Endothelial cell (in vitro differentiated cells): ENCODE data around the gene NDUFS4. TPM values are rescaled to one million over a fixed set of nuclear protein-coding genes. Genes with fewer than 3 reads are reported as not detected.

Source experiments
- DNase-seq: peaks from one replicate; pipeline ENCODE4 v3.0.0; 2021; ENCODE audit warnings: low spot score
- H3K27ac Mint-ChIP-seq: one replicate; pipeline ENCODE4 v1.8.0; 2021; ENCODE audit warnings: mixed read lengths, inconsistent platforms; ENCODE audit not compliant: unreplicated experiment
- H3K27me3 Mint-ChIP-seq: one replicate; pipeline ENCODE4 v1.8.0; 2021; ENCODE audit warnings: mild to moderate bottlenecking, moderate library complexity, mixed read lengths, inconsistent platforms; ENCODE audit not compliant: unreplicated experiment
- H3K36me3 Mint-ChIP-seq: one replicate; pipeline ENCODE4 v1.8.0; 2021; ENCODE audit warnings: mild to moderate bottlenecking, low read depth, mixed read lengths, inconsistent platforms; ENCODE audit not compliant: unreplicated experiment
- H3K4me1 Mint-ChIP-seq: one replicate; pipeline ENCODE4 v1.8.0; 2021; ENCODE audit warnings: mild to moderate bottlenecking, mixed read lengths, inconsistent platforms; ENCODE audit not compliant: unreplicated experiment
- H3K4me3 Mint-ChIP-seq: one replicate; pipeline ENCODE4 v1.8.0; 2021; ENCODE audit warnings: mild to moderate bottlenecking, mixed read lengths, inconsistent platforms; ENCODE audit not compliant: unreplicated experiment
- H3K9me3 Mint-ChIP-seq: one replicate; pipeline ENCODE4 v1.8.0; 2021; ENCODE audit warnings: mixed read lengths, inconsistent platforms; ENCODE audit not compliant: unreplicated experiment
- CTCF ChIP-seq: fragments of 200-600 bp; sonication (generic); IDR thresholded peaks from one replicate; pipeline ENCODE4 v1.5.0; 2021; ENCODE audit warnings: antibody characterized with exemption; ENCODE audit not compliant: unreplicated experiment
- total RNA-seq: library from RNA; stranded (reverse); fragmentation: NEBNext Ultra II Directional; extraction: Animal tissue kit (Norgen Biotek cat#: 25700); gene quantifications from one replicate; pipeline ENCODE4 v1.2.1, GENCODE V29; 2021; ENCODE audit not compliant: unreplicated experiment

Gene NDUFS4
- total RNA-seq, 1 donor from 2014 or later = 88.8 TPM

GRCh38 chr5:53578854-53579253 is 18.4 kb downstream of the NDUFS4 start:
- H3K27me3 Mint-ChIP-seq = no peaks in the 10 kb centered on the region
- H3K9me3 Mint-ChIP-seq = no peaks in the 10 kb centered on the region
- no peak overlapping the region for H3K27ac Mint-ChIP-seq

GRCh38 chr5:53580547-53580946 is 20.1 kb downstream of the NDUFS4 start:
- H3K4me3 Mint-ChIP-seq = no peak overlapping the region
- TF ChIP-seq CTCF = no peak
- H3K27me3 Mint-ChIP-seq = no peaks in the 10 kb centered on the region
- no peak overlapping the region for H3K27ac Mint-ChIP-seq
- H3K9me3 Mint-ChIP-seq = no peaks in the 10 kb centered on the region
- no peaks in the 10 kb centered on the region for H3K4me1 Mint-ChIP-seq
- peaks cover 3% of the 10 kb centered on the region for H3K36me3 Mint-ChIP-seq
- DNase-seq = no peak

More at GRCh38 chr5:53578854-53579253, 18.4 kb downstream of the NDUFS4 start:
- DNase-seq = no peak
- no peak for TF ChIP-seq CTCF
- no peak overlapping the region for H3K4me3 Mint-ChIP-seq
- no peaks in the 10 kb centered on the region for H3K4me1 Mint-ChIP-seq
- H3K36me3 Mint-ChIP-seq = peaks cover 3% of the 10 kb centered on the region

GRCh38 chr5:53582225-53582624 is 21.8 kb downstream of the NDUFS4 start:
- Mint-ChIP-seq H3K4me3 (no peak overlapping the region), H3K4me1 (no peaks in the 10 kb centered on the region), H3K27ac (no peak overlapping the region), H3K9me3 (no peaks in the 10 kb centered on the region), H3K36me3 (peaks cover 3% of the 10 kb centered on the region), H3K27me3 (no peaks in the 10 kb centered on the region)
- TF ChIP-seq CTCF = no peak
- DNase-seq = no peak

GRCh38 chr5:53590759-53591158 is 30.3 kb downstream of the NDUFS4 start:
- no peak for DNase-seq
- Mint-ChIP-seq H3K9me3 (no peaks in the 10 kb centered on the region), H3K36me3 (no peaks in the 10 kb centered on the region), H3K27ac (no peak overlapping the region), H3K4me1 (peaks cover 6% of the 10 kb centered on the region), H3K27me3 (no peaks in the 10 kb centered on the region), H3K4me3 (no peak overlapping the region)
- TF ChIP-seq CTCF = no peak

GRCh38 chr5:53594419-53594818 is 34.0 kb downstream of the NDUFS4 start:
- Mint-ChIP-seq H3K9me3 (no peaks in the 10 kb centered on the region), H3K36me3 (no peaks in the 10 kb centered on the region), H3K4me1 (peaks cover 6% of the 10 kb centered on the region), H3K27ac (no peak overlapping the region), H3K27me3 (no peaks in the 10 kb centered on the region), H3K4me3 (no peak overlapping the region)
- TF ChIP-seq CTCF = no peak
- no peak for DNase-seq
